HG03135 (cell line): ENCODE data around the gene SLC35E2B.

ENCODE experiments used
- ATAC-seq: cut with Tn5 transposase; IDR thresholded peaks from one replicate; pipeline ENCODE4 v1.9.1; 2021; ENCODE audit warnings: mild to moderate bottlenecking, moderate library complexity; ENCODE audit not compliant: unreplicated experiment

Gene SLC35E2B

DNA sequence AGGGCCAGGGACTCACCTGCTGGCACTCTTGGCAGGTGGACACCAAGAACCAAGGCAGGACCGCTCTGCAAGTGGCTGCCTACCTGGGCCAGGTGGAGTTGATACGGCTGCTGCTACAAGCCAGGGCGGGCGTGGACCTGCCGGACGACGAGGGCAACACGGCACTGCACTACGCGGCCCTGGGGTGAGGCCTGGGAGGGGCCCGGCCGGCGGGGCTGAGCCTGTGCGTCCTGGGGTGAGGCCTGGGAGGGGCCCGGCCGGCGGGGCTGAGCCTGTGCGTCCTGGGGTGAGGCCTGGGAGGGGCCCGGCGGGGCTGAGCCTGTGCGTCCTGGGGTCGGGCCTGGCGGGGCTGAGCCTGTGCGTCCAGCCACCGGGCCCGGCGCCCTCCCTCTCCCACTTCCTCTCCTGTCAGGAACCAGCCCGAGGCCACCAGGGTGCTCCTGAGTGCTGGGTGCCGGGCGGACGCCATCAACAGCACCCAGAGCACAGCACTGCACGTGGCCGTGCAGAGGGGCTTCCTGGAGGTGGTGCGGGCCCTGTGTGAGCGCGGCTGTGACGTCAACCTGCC, 65.2 kb downstream of the SLC35E2B start:
- no peak for ATAC-seq

DNA sequence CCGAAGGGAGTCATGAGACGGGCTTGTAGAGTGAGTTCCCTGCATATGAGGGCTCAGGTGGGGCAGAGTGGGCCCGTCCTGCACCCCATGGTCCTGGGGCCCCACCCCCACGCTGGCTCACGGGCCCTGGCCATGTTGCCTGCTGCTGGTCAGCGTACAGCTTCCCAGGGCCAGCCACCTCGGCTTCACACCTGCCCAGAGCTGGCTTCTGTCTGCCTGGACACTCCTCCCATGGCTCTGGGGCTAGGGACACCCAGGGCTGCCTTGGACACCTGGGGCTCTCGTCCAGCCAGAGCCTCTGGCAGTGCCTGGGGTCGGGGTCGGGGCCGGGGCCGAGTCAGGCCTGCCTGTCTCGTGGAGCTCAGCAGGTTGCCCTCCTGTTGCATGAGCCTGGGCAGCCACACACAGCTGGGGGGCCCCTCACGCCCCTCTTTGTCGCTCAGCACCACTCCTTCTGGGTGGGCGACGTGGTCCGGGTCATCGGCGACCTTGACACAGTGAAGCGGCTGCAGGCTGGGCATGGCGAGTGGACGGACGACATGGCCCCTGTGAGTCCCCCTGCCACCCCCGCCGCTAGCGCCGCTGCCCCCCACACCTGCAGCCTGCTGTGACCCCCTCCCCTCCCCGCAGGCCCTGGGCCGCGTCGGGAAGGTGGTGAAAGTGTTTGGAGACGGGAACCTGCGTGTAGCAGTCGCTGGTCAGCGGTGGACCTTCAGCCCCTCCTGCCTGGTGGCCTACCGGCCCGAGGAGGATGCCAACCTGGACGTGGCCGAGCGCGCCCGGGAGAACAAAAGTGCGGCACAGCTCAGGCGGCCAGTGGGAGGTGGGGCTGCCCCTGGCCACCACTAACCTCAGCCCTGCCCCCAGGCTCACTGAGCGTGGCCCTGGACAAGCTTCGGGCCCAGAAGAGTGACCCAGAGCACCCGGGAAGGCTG, 66.1 kb downstream of the SLC35E2B start:
- ATAC-seq, result no peak

DNA sequence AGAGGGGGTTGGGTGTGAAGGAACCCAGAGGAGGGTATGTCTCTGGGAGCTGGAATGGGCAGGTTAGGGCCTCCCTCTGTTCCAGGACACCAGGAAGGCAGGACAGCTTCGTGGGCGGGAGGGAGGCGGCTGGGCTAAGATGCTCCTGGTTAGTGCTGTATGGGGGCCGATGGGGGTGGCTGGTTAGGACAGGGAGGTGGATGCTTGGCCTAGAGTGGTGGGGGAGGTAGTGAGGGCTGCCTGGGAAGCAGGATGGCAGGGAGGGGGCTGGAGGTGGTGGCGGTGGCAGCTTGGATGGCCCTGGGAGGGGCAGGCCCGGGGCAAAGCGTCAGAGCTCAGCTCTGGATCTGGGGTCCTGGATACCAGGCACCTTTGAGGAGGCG, 66.8 kb downstream of the SLC35E2B start:
- ATAC-seq, result no peak

DNA sequence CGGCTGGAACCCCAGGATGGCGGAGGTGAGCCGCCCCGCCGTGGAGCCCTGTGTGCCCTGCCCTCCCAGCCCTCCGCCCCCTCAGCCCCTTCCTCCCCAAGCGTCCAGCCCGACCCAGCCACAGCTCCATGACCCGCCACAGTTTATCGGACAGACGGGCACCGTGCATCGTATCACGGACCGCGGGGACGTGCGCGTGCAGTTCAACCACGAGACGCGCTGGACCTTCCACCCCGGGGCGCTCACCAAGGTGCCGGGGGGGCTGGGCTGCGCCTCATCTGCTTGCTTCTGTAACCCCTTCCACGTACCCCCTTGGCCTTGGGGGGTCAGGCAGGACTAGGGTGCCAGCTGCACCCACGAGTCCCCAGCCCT, 67.2 kb downstream of the SLC35E2B start:
- ATAC-seq, result no peak

DNA sequence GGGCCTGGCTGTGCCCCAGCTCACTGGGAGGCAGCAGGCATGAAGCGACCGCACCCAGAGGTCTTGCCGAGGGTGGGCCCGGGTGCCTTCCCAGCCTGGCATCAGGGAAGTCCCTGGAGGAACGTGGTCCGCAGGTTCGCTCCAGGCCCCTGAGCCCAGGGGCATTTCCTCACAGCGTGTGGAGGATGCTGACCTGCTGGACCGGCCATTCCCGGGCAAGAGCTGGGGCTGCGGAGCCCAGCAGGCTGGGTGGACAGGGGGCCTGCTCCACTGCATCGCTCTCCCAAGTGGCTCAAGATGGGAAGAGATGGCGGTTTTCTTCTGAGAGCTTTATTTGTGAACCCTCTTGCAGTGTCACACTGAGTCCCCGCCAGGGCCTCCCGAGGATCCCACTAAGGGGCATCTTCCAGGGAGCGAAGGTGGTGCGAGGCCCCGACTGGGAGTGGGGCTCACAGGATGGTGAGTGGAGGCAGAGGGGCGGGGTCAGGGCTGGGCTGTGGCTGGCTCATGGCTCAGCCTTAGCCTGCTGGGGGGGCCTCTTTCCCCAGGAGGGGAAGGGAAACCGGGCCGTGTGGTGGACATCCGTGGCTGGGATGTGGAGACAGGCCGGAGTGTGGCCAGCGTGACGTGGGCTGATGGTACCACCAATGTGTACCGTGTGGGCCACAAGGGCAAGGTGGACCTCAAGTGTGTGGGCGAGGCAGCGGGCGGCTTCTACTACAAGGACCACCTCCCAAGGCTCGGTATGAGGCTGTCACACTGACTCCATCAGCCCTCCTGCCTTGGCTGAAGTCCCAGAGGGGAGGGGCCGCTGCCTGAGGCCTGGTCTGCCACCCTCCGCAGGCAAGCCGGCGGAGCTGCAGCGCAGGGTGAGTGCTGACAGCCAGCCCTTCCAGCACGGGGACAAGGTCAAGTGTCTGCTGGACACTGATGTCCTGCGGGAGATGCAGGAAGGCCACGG, 67.9 kb downstream of the SLC35E2B start:
- ATAC-seq, result no peak

DNA sequence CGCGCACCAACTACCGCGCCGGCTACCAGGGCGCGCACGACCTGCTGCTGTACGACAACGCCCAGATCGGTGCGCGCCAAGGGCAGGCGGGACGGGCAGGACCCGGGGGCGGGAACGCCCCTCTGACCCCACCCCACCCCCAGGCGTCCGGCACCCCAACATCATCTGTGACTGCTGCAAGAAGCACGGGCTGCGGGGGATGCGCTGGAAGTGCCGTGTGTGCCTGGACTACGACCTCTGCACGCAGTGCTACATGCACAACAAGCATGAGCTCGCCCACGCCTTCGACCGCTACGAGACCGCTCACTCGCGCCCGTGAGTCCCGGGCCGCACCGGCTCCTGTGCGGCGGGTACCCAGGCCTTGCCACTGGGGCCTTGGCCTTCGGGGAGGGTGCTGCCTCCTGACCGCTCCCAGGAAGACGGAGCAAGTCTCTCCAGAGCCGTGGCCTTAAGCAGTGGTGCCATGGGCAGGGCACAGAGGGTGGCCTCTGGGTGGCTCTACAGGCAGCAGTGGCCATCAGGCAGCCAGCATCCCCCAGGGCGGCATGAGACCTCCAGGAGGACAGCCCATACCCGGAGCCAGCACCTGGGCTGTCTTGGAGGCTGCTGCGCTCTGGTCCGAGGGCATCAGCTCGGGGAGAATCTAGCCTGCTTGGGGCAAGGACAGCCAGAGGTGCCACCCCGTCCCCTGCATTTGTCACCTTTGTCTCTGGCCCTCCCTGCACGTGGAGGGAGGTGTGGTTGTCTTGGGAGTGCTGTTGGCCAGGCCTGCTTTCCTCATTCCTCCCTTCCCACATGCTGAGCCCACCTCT, 68.8 kb downstream of the SLC35E2B start:
- no peak for ATAC-seq

DNA sequence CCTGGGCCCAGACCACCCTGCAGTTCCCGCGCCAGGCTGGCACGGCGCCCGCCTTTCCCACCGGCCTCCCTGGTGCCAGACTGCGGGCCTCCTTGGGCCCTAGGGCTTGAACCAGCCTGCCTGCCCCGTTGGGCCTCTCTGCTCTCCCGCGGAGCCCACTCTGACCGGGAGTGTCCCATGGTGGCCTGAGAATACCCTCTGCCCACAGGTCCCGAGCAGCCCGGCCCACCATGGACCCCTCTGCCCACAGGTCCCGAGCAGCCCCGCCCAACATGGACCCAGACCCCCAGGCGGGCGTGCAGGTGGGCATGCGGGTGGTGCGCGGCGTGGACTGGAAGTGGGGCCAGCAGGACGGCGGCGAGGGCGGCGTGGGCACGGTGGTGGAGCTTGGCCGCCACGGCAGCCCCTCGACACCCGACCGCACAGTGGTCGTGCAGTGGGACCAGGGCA, 69.4 kb downstream of the SLC35E2B start:
- no peak for ATAC-seq

DNA sequence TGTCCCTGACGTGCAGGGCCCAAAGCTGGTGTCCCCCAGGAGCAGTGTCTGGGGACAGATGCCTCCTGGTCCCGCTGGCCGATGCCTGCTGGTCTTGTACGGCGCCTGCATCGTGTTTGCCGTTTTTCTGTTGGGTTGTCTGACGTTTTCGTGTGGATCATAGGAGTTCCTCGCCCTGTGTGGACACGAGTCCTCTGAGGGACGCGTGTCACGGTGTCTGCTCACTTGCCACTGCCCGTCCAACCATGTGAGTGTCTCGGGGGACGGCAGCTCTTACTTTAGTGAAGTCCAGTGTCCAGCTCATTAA, 69.9 kb downstream of the SLC35E2B start:
- ATAC-seq, result no peak

DNA sequence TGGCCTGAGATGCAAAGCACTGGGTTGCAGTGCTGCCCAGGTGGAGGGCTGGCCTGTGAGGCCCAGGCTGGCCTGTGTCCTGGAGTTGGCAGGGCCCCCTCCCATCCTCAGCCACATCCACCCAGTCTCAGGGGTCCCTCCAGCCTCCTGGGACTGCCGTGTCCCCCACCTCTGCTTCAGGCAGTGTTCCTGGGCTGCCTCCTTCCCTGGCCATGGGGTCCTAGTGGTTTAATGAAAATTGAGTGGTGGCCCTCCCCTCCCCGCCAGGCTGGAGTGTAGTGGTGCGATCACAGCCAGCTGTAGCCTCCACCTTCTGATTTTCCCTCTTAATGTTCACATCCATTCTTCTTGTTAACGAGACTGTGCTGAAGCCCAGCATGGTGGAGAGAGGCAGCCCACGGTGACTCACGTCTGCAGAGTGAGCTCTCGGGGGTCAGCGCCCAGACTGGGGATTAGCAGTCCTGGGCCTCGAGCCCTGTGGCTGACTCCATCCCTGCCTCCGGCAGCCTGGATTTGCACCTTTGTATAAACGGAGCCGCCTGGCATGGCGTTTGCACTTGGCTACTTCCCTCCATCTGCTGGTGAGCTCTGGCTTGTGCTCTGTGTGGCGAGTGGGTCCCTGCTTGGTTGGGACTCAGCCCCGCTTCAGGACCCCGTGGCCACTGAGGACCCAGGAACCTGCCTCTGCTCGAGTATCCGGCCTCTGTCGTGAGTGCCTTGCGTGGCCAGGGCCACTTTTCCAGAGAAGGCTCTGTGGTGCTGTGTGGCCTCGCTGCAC, 70.4 kb downstream of the SLC35E2B start:
- no peak for ATAC-seq

DNA sequence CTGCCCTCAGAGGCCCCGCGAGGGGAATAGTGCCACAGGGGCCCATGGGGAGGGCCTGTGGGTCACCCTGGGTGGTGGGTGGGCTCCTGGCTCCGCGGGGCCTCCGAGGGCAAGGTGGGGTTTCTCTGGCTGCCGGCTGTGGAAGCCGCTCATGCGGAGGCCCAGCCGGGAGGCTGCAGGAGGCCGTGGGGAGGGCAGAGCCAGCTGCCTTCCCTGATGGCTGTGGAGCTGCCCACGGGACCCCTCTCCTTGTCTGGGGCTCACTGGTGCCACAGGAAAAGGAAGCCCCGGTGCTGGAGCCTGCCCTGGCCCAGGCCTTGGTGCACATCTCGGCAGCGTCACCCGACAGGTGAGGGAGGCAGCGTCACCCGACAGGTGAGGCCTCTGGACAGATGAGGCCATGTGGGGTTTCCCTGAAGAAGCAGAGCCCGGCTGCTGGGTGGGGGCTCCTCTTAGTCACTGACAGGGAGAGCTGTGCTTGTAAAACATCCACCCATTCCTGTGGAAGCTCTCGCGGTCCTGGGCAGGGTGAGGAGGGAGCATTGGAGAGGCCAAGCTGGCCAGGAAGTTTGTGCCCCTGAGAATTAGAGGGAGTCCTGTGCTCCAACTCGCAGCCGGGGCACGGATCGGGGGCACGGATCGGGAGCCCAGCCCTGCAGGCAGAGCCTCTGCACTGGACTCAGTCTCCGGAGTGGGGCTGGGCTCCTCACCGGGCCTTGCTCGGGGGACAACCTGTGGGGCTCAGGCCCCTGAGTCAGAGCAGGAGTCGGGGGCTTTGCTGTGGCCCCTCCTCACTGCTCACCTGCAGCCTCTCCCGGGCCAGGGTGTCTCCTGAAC, 71.2 kb downstream of the SLC35E2B start:
- no peak for ATAC-seq

DNA sequence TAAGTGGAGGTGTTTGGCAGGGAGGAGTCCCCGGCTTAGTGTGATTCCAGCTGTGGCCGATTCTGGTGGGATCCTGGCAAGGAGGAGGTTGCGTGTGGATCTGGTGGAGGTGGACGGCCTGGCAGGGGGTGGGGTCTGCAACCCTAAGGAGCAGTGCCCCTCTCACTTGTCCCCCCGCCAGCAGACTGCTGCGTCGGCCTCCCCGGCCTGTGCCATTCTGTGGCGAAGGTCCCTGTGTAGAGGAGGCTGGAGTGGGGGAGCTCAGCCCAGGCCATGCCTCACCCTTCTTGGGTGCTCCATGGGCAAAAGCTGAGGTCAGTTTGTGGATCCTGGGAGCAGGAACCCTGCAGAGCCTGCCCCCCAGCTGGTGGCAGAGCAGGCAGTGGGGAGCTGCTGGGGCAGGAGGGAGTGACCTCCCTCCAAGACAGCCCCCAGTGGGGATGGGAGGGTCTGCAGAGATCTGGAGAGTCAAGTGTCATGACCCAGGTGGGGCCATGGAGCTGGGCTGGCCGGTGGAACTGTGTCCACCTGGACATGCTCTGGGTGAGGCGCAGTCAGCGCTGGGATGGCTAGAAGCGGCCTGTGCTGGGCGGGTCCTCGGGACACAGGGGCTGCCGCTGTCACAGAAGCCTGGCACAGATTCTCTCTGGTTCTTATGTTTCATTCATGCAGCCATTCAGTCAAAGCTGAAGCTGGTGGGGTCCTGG, 72.0 kb downstream of the SLC35E2B start:
- ATAC-seq, result no peak

DNA sequence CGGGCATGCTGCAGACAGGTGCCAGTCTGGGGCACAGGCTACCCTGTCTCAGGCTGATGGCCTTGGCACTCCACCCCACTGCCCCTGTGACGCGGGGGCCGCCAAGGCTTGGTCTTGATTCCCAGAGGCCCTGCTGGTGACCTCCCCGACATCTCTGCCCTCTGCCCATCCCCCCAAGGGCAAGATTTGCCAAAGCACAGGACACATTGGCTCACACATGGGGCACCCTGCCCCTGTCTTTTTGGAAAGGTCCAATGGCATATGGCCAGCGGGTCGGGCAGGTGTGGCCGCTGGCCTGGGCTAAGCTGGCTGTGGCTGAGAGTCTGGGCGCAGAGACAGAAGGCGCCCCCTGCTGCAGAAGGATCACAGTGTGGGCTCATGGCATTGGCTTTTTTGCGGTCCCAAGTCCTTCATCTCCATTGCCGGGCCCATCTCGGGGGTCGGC, 72.7 kb downstream of the SLC35E2B start:
- ATAC-seq, result no peak

DNA sequence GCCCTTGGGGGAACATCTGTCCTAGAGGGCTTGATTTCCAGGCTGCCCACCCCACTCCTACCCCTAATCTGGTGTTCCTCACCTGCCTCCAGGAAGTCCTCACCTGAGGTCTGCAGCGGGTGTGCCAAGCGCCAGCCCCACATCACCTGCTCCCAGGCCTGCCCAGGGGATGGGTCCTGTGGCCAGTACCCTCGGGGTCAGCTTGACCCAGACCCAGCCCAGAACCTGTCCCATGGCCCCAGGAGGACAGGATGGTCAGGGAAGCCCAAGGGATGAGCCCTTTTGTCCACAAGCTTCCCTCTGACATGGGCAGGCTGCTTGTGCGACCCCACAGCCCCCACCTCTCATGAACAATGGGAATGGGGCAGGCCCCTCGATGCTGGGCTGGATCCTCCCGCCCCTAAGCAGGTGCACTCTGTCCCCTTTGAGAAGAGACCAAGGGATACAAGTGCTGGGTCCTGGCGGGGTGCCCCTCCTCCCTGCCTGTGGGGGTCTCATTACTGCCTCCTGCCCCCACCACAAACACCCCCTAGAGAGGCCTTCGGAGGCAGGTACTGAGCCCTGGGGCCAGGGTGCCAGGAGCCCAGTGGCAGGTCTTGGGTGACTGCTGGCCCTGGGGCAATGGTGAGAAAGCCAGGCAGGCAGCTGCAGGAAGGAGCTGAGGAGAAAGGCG, 74.1 kb downstream of the SLC35E2B start:
- ATAC-seq, result no peak

DNA sequence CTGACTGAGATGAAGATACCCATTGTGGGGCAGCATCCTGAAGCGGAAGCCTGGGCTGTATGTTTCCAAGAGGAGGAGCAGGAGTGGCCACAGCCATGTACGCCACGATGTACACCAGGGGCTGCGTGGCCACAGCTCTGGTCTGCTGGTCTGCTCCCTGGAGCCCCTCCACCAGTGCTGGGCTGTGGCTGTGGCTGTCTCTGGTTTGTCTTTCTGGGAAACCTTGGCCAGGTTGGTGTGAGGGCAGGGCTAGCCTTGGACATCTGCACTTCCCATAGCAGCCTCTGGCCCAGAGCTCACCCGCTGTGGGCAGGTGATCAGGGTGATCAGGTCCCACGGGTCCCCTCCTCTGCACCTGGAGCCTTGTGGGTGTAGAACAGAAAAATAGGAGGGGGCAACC, 74.7 kb downstream of the SLC35E2B start:
- no peak for ATAC-seq

DNA sequence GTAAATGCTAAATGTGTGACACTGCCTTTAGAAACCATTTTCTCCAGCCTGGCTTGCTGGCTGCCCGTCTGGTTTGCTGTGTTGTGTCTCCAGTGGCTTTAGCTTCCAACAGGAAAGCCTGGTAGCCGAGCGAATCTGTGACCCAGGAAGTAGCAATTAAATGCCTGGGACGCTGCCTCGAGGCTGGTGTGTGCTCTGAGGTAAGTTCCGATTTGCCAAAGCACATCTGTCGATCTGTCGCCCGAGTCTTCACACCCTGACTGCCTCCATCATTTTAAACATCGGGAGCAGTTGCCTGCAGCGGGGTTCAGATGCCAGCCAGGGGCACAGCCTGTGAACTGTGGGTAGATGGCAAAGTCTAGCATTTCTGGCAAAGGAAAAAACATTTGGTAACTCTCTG, 75.1 kb downstream of the SLC35E2B start:
- no peak for ATAC-seq

DNA sequence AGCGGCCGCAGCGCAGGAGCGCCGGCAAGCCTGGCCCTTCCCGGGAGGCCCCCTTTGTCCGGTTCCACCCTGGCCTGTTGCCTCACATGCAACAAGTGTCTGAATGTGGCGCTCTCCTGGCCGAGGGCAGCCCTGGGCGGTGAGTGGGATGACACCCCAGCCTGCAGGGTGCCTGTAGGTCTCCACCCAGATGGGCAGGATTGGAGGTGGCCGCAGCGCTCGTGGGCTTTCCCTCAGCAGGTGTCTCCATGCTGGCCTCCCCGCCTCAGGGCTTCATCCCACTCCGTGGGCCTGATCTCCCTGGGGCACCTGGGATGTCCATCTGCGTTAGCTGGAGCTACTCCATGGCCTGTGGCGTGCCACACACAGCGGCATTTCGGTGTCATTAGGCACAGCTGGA, 75.8 kb downstream of the SLC35E2B start:
- ATAC-seq, result no peak

DNA sequence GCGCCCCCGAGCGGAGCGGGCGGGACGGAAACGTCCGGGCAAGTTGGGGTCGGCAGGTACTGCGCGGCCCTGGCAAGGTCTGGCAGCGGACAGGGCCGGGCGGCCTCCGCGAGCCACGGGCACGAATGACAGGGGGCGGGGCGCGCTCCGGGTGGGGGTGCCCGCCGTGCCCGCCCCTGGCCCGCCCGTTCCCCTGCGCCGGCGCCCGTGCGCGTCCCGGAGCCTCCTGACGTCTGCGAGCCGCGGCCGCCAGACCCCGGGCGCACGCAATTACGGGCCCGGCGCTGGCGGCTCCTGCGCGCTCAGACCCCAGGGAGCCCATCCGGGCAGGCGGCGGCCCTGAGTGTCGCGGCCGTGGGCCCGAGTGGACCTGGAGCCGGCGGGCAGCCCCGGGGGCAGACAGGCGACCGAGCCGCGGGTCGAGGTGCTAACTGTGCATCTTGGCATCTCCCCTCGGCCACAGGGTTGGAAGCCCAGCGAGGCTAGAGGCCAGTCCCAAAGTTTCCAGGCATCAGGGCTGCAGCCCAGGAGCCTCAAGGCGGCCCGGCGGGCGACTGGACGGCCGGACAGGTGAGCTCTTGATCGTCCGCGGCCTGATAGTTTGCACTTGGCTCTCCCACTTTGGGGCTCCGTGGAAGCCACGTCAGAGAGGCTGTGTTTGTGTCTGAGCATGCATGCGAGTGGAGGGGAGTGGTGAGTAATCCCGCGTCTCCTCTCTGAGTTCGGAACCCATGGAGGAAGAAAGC, 76.4 kb downstream of the SLC35E2B start:
- ATAC-seq, result peak; percentile 11
